ENCODE measurements around the gene PSMG2.

Gene PSMG2

DNA sequence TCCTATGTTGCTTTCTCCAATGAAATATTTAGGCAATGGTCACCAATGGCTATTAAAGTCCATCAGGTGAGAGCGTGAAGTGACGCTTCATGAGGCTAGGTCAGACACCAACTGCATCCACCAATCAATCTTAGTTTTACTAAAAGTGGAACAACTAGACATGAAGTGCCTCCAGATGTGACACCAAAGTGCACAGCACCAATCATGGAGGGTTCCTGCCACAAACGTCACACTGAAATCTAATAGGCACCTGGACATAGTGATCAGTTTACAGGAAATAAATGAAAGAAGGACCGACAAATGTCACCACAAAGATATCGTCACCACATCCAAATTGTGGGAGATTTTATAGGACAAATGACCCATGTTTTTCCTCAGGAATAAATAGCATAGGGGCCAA lies 70.5 kb downstream of the PSMG2 start:
- TF ChIP-seq JUND (IDR thresholded peaks at IDR 0.05; ENCODE audit: low read depth) = no peak
- in situ Hi-C loops (cut with HindIII; ENCODE audit: low pct_unique_long_range_greater_than_20kb, low sequenced_read_pairs) = no loop called here
- no peak for DNase-seq (ENCODE audit: low read depth in 1 of 2, low spot score in 1 of 2)

DNA sequence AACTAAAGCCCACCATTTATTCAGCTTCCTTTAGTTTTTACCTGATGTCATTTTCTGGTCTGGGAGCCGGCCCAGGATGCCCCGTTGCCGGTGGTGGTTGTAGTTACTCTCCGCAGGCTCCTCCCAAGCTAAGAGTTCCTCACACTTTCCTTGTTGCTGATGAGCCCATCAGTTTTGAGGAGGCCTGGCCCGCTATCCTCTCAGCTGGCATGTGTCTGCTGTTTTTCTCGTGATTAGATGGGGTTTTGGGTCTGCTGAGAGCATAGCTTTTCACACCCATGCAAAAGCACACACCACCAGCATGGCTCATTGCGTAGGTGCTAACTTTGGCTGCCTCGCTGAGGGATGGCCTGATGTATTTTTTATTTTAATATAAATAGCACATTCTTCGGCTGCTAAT lies 72.1 kb downstream of the PSMG2 start:
- TF ChIP-seq JUND (IDR thresholded peaks at IDR 0.05; ENCODE audit: low read depth) = no peak
- in situ Hi-C loops (cut with HindIII; ENCODE audit: low pct_unique_long_range_greater_than_20kb, low sequenced_read_pairs) = no loop called here
- DNase-seq (ENCODE audit: low read depth in 1 of 2, low spot score in 1 of 2) = no peak

All from T47D (cell line).